A673 (cell line): ENCODE data around the gene DDC. TPM values are rescaled to one million over a fixed set of nuclear protein-coding genes. Genes with fewer than 3 reads are reported as not detected.

Experiments
- BruUV-seq: library from RNA; stranded (reverse); fragments of 400-500 nt; replicated peaks from 2 replicates; lab custom pipeline; 2021; lab: Mats Ljungman, UMichigan
- CTCF ChIA-PET: fragments of 300-600 bp; sonication (Branson Sonifier 250); formaldehyde crosslinking; loops from one replicate; lab custom pipeline; 2022; ENCODE audit warnings: antibody characterized with exemption; lab: Charles Lee
- POLR2A ChIA-PET: fragments of 300-600 bp; sonication (Branson Sonifier 250); formaldehyde crosslinking; loops from one replicate; lab custom pipeline; 2022; ENCODE audit warnings: antibody characterized with exemption; ENCODE audit not compliant: low non-redundant PET; lab: Charles Lee
- DNase-seq: peaks from one replicate; pipeline ENCODE4 v3.0.0-alpha.2; 2015; ENCODE audit warnings: low spot score
- H3K27ac ChIP-seq: fragments of 200-600 bp; sonication (generic); 2 replicates; pipeline ENCODE4 v1.5.1; 2016; ENCODE audit warnings: mixed run types, low read depth, mild to moderate bottlenecking, mixed read lengths, antibody characterized with exemption, low read length; ENCODE audit not compliant: poor library complexity, severe bottlenecking
- H3K27me3 ChIP-seq: fragments of 200-600 bp; sonication (generic); replicated peaks from 2 replicates; pipeline ENCODE4 v1.6.1; 2017; ENCODE audit warnings: mixed run types, low read depth, mild to moderate bottlenecking, mixed read lengths, antibody characterized with exemption, low read length; ENCODE audit not compliant: insufficient read depth, poor library complexity
- H3K36me3 ChIP-seq: fragments of 200-600 bp; sonication (generic); 2 replicates; pipeline ENCODE4 v1.6.1; 2016; ENCODE audit warnings: mixed run types, mild to moderate bottlenecking, mixed read lengths, antibody characterized with exemption, low read length; ENCODE audit not compliant: insufficient read depth, poor library complexity, severe bottlenecking
- H3K4me1 ChIP-seq: fragments of 200-600 bp; sonication (generic); 2 replicates; pipeline ENCODE4 v1.6.1; 2017; ENCODE audit warnings: mixed run types, mild to moderate bottlenecking, mixed read lengths, antibody characterized with exemption, low read length; ENCODE audit not compliant: insufficient read depth, poor library complexity, severe bottlenecking
- H3K4me3 ChIP-seq: fragments of 200-600 bp; sonication (generic); 2 replicates; pipeline ENCODE4 v1.5.1; 2016; ENCODE audit warnings: low read depth, mixed run types, mild to moderate bottlenecking, mixed read lengths, low read length; ENCODE audit not compliant: poor library complexity, severe bottlenecking
- H3K9me3 ChIP-seq: fragments of 200-600 bp; sonication (generic); 2 replicates; pipeline ENCODE4 v1.6.1; 2016; ENCODE audit warnings: mixed run types, low read depth, mild to moderate bottlenecking, mixed read lengths, antibody characterized with exemption, low read length; ENCODE audit not compliant: poor library complexity, severe bottlenecking
- EZH2 ChIP-seq: fragments of 200-600 bp; sonication (generic); IDR thresholded peaks from 2 replicates; pipeline ENCODE4 v1.6.1; 2017; ENCODE audit warnings: borderline replicate concordance, low read depth, mild to moderate bottlenecking, mixed read lengths, antibody characterized with exemption, low read length; ENCODE audit not compliant: poor library complexity, severe bottlenecking
- intact Hi-C: fragments of 100-400 bp; cut with micrococcal nuclease; formaldehyde crosslinking; loops from one replicate; pipeline ENCODE4 v1.10.0; 2022; ENCODE audit not compliant: unreplicated experiment
- total RNA-seq: library from RNA; stranded (reverse); gene quantifications from 2 replicates; pipeline ENCODE4 v1.2.3, GENCODE V29; 2021
- TF ChIP-seq, protein P1 (sequence below): fragments of 300-800, 200-600 bp; sonication (generic); conservative IDR thresholded peaks from 2 replicates; pipeline ENCODE4 v1.5.1; 2017; ENCODE audit warnings: low read depth, mild to moderate bottlenecking, antibody characterized with exemption, low read length, moderate library complexity, mixed read lengths

The DDC gene
- total RNA-seq, 1 experiment from 2014 or later: not detected

DNA sequence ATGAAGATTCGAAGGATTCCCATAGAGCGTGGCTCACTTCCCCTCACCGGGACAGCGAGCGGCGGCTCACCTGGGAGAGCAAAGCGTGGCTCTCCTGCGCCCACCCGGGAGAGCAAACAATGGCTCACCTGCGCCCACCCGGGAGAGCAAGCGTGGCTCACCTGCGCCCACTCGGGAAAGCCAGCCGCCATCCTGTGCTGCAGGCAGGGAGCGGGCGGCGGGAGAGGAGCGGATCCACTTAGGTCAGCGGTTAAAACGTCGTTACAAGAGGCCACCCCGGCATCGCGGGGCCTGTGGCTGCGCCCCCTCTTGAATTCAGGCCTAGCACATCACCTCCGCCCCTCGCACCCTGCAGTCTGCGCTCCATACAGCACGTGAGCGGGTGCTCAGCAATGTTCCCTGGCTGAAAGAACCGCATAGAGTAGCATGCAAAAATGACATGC is 114.6 kb downstream of the DDC start:
- Histone ChIP-seq H3K27ac (peak overlapping the region; percentile 89), H3K9me3 (no peaks in the 10 kb centered on the region), H3K27me3 (no peaks in the 10 kb centered on the region), H3K36me3 (peaks cover 18% of the 10 kb centered on the region), H3K4me3 (peak overlapping the region; percentile 94), H3K4me1 (peaks cover 12% of the 10 kb centered on the region)
- CTCF ChIA-PET: no interaction called here
- no peak for DNase-seq
- TF ChIP-seq EZH2: no peak
- TF ChIP-seq, protein P1, sequence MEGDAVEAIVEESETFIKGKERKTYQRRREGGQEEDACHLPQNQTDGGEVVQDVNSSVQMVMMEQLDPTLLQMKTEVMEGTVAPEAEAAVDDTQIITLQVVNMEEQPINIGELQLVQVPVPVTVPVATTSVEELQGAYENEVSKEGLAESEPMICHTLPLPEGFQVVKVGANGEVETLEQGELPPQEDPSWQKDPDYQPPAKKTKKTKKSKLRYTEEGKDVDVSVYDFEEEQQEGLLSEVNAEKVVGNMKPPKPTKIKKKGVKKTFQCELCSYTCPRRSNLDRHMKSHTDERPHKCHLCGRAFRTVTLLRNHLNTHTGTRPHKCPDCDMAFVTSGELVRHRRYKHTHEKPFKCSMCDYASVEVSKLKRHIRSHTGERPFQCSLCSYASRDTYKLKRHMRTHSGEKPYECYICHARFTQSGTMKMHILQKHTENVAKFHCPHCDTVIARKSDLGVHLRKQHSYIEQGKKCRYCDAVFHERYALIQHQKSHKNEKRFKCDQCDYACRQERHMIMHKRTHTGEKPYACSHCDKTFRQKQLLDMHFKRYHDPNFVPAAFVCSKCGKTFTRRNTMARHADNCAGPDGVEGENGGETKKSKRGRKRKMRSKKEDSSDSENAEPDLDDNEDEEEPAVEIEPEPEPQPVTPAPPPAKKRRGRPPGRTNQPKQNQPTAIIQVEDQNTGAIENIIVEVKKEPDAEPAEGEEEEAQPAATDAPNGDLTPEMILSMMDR: no peak
- intact Hi-C loops: no loop called here
- POLR2A ChIA-PET: no interaction called here
- BruUV-seq: no TSS peak

DNA sequence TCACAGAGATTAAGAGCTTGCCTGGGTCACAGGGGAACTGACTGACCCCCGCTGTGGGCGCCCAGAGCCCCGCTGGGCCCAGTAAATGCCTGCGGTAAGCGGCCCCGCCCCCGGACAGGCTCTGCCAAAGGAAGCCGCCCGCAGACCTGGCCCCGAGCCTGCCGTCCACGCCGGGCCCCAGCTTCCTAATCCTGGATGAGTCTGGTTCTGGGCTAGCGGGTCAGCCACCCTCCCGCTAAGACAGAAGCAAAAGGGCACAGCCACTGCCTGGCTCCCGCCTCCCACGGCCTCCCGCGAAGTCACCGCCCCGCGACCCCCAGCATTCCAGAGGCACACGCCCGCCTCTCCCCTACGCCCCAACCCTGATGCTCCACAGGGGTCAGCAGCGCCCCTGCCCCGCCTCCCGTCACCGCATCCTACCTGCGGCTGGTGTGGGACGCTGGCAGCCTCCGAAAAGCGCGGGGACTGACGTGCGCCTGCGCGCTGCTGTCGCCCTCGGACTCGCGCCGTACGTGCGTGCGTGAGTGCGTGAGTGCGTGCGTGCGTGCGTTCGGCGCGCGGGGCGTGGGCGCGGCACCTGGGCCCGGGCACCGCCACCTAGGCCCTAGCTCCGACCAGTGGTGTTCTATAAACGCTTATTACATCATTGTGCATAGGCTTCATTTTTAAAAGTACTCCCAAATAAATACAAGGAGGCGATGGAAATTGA is 115.2 kb downstream of the DDC start, which contains the start of gene FIGNL1:
TSS of gene FIGNL1 (minus strand) at position 470 of the 709 bp plus-strand sequence. CDS start 3,063 bp downstream, outside the sequence.
- Histone ChIP-seq H3K36me3 (peaks cover 24% of the 10 kb centered on the region), H3K27me3 (no peaks in the 10 kb centered on the region), H3K27ac (peak within 1 kb of the TSS; percentile 89), H3K4me1 (peaks cover 12% of the 10 kb centered on the region), H3K9me3 (no peaks in the 10 kb centered on the region), H3K4me3 (peak within 1 kb of the TSS; percentile 94)
- TF ChIP-seq, protein P1: no peak
- no peak for TF ChIP-seq EZH2
- POLR2A ChIA-PET: no interaction called here
- intact Hi-C loops: no loop called here
- CTCF ChIA-PET: no interaction called here
- BruUV-seq: no TSS peak
- peak; percentile 83 for DNase-seq

DNA sequence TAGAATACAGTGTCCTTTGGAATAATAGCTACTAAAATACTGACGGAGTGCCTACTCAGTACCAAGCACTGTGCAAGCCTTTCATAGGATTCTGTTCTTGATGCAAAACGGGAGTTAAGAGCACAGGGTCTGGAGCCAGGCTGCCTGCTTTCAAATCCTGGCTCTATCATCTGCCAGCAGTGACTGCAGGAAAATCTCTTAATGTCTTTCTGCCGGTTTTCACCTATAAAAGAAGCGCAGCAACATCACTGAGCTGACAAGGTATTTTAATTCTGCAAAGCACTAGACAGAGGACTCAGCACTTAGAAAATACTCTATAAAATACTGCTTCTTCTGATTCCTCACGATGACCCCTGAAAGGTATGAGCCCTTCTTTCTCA is 115.7 kb downstream of the DDC start:
- ChIA-PET CTCF (no interaction called here), POLR2A (no interaction called here)
- Histone ChIP-seq H3K36me3 (peaks cover 29% of the 10 kb centered on the region), H3K4me1 (peaks cover 12% of the 10 kb centered on the region), H3K27ac (peak overlapping the region; percentile 89), H3K27me3 (no peaks in the 10 kb centered on the region), H3K4me3 (peak overlapping the region; percentile 94), H3K9me3 (no peaks in the 10 kb centered on the region)
- TF ChIP-seq EZH2: no peak
- TF ChIP-seq, protein P1: no peak
- BruUV-seq: no TSS peak
- intact Hi-C loops: no loop called here
- peak; percentile 7 for DNase-seq
